ENCODE measurements around the gene DROSHA. TPM values are rescaled to one million over a fixed set of nuclear protein-coding genes. Genes with fewer than 3 reads are reported as not detected.

Gene DROSHA
- total and polyA plus RNA-seq, 2 of the 4 experiments (the other 2 are of a cell fraction) = 36.4 to 36.5 TPM

DNA sequence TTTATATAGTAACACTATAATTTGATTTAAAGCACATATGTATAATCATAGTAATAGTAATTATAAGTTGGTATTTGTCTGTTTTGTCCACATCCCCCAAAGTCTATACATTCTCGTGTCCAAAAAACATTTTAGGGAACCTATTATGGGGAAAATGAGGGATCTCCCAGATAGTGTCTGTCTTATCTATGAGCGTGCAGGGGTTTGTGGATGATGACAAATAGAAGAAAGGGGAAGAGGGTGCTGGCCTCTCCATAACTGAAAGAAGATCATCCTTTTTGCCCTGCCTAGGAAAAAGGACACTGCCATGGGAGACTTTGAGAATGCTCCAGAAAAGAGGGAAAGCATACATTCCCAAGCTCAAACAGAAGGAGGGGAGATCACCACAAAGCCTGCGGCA lies 45.5 kb upstream of the DROSHA start:
- Histone ChIP-seq H3K56ac (ENCODE audit: extremely low read depth, insufficient read depth, low read length) (no peak overlapping the region), H3K9me3 (ENCODE audit: control insufficient read depth, insufficient read depth, low read length) (no peaks in the 10 kb centered on the region), H3K27ac (ENCODE audit: insufficient read depth, low read length) (no peak overlapping the region), H2AFZ (replicated peaks; ENCODE audit: low read length, poor library complexity) (no peak overlapping the region), H4K8ac (ENCODE audit: low read depth in 2 of 2, low read length in 2 of 2) (no peak overlapping the region), H2AK9ac (replicated peaks; ENCODE audit: low read depth, low read length, poor library complexity) (no peak overlapping the region), H2BK5ac (ENCODE audit: low read depth, low read length, poor library complexity, severe bottlenecking) (no peak overlapping the region), H3K9me1 (ENCODE audit: insufficient read depth, low read length) (no peaks in the 10 kb centered on the region), H3K27me3 (ENCODE audit: control insufficient read depth, insufficient read depth, low read length) (peaks cover 5% of the 10 kb centered on the region), H2BK120ac (ENCODE audit: low read depth, low read length) (no peak overlapping the region), H4K20me1 (ENCODE audit: insufficient read depth, low read length) (no peaks in the 10 kb centered on the region), H3K9ac (ENCODE audit: low read depth, low read length) (no peak overlapping the region), H3K79me1 (ENCODE audit: low read depth in 1 of 2, low read length in 2 of 2) (no peaks in the 10 kb centered on the region), H2AK5ac (ENCODE audit: low read depth, low read length) (no peak overlapping the region), H3K4me1 (ENCODE audit: control insufficient read depth, insufficient read depth, low read length) (no peaks in the 10 kb centered on the region), H3K4me2 (ENCODE audit: low read depth, low read length) (no peak overlapping the region), H3K14ac (replicated peaks; ENCODE audit: low read depth, low read length) (no peak overlapping the region), H3K4me3 (ENCODE audit: insufficient read depth, low read depth, low read length) (no peak overlapping the region), H4K5ac (ENCODE audit: low read depth, low read length) (no peak overlapping the region), H2BK15ac (ENCODE audit: low read depth, low read length) (no peak overlapping the region), H3K4ac (ENCODE audit: low read depth, low read length) (no peak overlapping the region), H4K91ac (ENCODE audit: insufficient read depth, low read depth, low read length) (no peak overlapping the region), H3K23ac (ENCODE audit: low read depth, low read length) (no peak overlapping the region), H3K18ac (ENCODE audit: low read depth, low read length) (no peak overlapping the region), H2BK20ac (ENCODE audit: low read depth, low read length) (no peak overlapping the region), H3K36me3 (ENCODE audit: control insufficient read depth, insufficient read depth, low read length) (no peaks in the 10 kb centered on the region)
- no peak for TF ChIP-seq SMC3 (IDR thresholded peaks at IDR 0.05; ENCODE audit: low read depth, low read length)
- no peak for TF ChIP-seq MAZ (IDR thresholded peaks at IDR 0.05; ENCODE audit: borderline replicate concordance, low read depth, low read length)
- TF ChIP-seq RFX5 (IDR thresholded peaks at IDR 0.05; ENCODE audit: low read depth, low read length) = no peak
- no peak for TF ChIP-seq RAD21 (IDR thresholded peaks at IDR 0.05; ENCODE audit: low read length)
- no peak for TF ChIP-seq CEBPB (IDR thresholded peaks at IDR 0.05; ENCODE audit: low read depth, low read length)
- TF ChIP-seq, protein P1, sequence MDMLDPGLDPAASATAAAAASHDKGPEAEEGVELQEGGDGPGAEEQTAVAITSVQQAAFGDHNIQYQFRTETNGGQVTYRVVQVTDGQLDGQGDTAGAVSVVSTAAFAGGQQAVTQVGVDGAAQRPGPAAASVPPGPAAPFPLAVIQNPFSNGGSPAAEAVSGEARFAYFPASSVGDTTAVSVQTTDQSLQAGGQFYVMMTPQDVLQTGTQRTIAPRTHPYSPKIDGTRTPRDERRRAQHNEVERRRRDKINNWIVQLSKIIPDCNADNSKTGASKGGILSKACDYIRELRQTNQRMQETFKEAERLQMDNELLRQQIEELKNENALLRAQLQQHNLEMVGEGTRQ (IDR thresholded peaks at IDR 0.05; ENCODE audit: low read depth, low read length) = no peak
- TF ChIP-seq MXI1 (IDR thresholded peaks at IDR 0.05; ENCODE audit: borderline replicate concordance, low read depth, low read length) = no peak
- no peak for TF ChIP-seq NFE2L2 (IDR thresholded peaks at IDR 0.05; ENCODE audit: low read depth, low read length)
- TF ChIP-seq, protein P2, sequence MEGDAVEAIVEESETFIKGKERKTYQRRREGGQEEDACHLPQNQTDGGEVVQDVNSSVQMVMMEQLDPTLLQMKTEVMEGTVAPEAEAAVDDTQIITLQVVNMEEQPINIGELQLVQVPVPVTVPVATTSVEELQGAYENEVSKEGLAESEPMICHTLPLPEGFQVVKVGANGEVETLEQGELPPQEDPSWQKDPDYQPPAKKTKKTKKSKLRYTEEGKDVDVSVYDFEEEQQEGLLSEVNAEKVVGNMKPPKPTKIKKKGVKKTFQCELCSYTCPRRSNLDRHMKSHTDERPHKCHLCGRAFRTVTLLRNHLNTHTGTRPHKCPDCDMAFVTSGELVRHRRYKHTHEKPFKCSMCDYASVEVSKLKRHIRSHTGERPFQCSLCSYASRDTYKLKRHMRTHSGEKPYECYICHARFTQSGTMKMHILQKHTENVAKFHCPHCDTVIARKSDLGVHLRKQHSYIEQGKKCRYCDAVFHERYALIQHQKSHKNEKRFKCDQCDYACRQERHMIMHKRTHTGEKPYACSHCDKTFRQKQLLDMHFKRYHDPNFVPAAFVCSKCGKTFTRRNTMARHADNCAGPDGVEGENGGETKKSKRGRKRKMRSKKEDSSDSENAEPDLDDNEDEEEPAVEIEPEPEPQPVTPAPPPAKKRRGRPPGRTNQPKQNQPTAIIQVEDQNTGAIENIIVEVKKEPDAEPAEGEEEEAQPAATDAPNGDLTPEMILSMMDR (conservative IDR thresholded peaks at IDR 0.05; ENCODE audit: low read depth, low read length) = no peak
- TF ChIP-seq BHLHE40 (IDR thresholded peaks at IDR 0.05; ENCODE audit: low read depth, low read length) = no peak
- TF ChIP-seq POLR2A (IDR thresholded peaks at IDR 0.05; ENCODE audit: low read depth, low read length) = no peak
- TF ChIP-seq RCOR1 (IDR thresholded peaks at IDR 0.05; ENCODE audit: insufficient replicate concordance, low read length) = no peak
- no peak for TF ChIP-seq FOS (IDR thresholded peaks at IDR 0.05; ENCODE audit: low read depth, low read length)
- no peak for TF ChIP-seq MAFK (IDR thresholded peaks at IDR 0.05; ENCODE audit: low read depth, low read length)
- TF ChIP-seq, protein P3, sequence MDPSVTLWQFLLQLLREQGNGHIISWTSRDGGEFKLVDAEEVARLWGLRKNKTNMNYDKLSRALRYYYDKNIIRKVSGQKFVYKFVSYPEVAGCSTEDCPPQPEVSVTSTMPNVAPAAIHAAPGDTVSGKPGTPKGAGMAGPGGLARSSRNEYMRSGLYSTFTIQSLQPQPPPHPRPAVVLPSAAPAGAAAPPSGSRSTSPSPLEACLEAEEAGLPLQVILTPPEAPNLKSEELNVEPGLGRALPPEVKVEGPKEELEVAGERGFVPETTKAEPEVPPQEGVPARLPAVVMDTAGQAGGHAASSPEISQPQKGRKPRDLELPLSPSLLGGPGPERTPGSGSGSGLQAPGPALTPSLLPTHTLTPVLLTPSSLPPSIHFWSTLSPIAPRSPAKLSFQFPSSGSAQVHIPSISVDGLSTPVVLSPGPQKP (IDR thresholded peaks at IDR 0.05; ENCODE audit: borderline replicate concordance, low read depth, low read length) = no peak
- no peak for TF ChIP-seq CHD1 (IDR thresholded peaks at IDR 0.05; ENCODE audit: low read depth, low read length)
- in situ Hi-C loops (cut with MboI; ENCODE audit: low sequenced_read_pairs) (no loop called here), dilution Hi-C loops (cut with HindIII; ENCODE audit: low sequenced_read_pairs, unreplicated experiment) (no loop called here), intact Hi-C loops (cut with micrococcal nuclease) (no loop called here)
- POLR2A ChIA-PET (ENCODE audit: unreplicated experiment) = no interaction called here
- ATAC-seq (ENCODE audit: low read depth) (no peak), DNase-seq (no peak)
- CTCF ChIA-PET = interaction anchor here (0.7 kb wide), 1 partner anchor 328 kb away, joined by 3 read pairs; no protein-coding TSS in a partner anchor
- BruUV-seq (replicated peaks) = no TSS peak
- WGBS, 2 experiments (ENCODE audit: extremely low coverage in 2 of 2, insufficient read length in 1 of 2) = no CpG with 5 or more reads among the region's 3 CpGs
